IPS-NIHi7 (cell line): ENCODE data around the gene KPTN.
A peak's percentile ranks its signal among the peaks of the same experiment; 100 is the strongest.

Experiments used
- DNase-seq: peaks from one replicate; pipeline ENCODE4 v3.0.0; 2012; ENCODE audit warnings: mixed read lengths; ENCODE audit errors: extremely low spot score

The KPTN gene

GRCh38 chr19:47469719-47470118, 14.3 kb downstream of the KPTN start:
- no peak for DNase-seq

DNA sequence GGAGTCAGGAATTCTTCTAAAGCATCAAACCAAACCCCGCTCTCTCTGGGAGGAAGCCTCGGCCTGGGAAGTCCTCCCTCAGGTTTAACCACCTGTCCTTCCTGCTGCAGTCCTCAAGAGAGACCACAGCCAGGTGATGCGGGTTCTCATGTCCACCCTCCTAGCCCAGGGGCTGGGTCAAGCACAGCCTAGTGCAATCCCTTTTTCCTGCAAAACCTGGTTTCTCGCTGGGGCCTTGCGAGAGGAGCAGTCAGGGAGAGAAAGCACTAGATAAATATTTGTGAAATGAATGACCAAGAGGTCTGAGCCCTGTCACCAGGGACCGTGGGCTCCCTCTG, 14.7 kb downstream of the KPTN start:
- DNase-seq, result no peak

DNA sequence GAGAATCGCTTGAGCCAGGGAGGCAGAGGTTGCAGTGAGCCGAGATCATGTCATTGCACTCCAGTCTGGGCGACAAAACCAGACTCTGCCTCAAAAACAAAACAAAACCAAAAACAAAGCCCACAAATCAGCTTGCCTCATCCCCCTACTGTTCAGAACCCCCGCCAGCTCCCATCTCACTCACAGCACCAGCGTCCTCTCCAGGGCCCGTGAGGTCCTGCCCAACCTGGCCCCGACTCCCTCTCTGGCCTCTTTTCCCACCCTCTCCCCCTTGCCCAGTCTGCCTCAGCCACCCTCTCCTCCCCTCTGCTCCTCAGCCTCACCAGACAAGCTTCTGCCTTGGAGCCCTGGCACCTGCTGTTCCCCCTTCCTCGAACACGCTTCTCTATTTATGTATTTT, 16.1 kb downstream of the KPTN start:
- DNase-seq, result no peak

DNA sequence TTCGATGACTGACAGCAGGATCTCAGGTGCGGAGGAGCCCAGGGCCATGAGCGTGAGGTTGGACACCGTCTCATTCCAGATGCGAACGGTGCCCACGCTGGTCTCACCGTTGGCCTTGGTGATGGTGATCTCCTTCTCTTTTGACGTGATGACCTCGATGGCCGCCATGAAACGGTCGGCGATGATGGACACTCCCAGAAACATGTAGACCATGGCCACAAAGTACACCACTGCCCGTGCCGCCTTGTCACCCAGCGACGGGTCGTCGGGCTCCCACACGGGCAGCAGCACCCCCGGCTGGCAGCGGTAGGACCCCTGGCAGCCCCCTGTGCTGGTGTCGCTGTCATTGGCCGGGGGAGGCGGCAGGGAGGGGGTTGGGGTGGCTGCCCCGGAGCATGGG, 18.1 kb downstream of the KPTN start:
- DNase-seq, result no peak

DNA sequence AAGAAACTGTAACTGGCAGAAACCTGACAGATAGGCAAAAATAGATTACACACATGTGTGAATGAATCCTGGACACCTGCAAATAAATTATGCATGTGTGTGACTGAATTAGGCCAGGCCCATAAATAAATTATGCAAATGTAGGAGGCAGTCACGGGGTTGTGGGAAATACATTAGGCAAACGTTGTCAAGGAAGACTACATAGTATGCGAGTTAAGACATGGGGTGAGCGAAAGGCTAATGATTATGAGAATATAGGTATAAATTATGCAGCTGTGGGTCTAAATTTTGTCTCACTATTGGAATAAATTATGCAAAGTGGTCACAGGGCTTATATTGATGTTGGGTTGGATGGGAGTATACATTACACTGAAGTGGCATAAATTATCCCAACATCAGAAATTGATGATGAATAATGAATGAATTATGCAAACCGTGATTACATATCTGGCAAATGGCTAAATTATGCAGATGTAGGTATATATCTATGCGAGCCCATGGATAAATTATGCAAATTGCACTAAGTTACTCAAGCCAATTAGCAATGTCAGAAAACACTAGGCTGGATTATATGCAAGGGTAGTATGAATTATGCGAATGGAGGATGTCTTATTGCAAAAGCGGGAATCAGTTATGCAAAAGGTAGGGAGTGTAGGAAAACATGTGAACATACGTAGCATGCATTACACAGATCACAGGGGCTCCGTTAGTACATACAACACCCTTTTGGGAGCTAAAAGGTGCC, 19.2 kb downstream of the KPTN start:
- no peak for DNase-seq

GRCh38 chr19:47461876-47462275, 22.1 kb downstream of the KPTN start:
- DNase-seq, result no peak

GRCh38 chr19:47459477-47459876, 24.5 kb downstream of the KPTN start:
- no peak for DNase-seq

DNA sequence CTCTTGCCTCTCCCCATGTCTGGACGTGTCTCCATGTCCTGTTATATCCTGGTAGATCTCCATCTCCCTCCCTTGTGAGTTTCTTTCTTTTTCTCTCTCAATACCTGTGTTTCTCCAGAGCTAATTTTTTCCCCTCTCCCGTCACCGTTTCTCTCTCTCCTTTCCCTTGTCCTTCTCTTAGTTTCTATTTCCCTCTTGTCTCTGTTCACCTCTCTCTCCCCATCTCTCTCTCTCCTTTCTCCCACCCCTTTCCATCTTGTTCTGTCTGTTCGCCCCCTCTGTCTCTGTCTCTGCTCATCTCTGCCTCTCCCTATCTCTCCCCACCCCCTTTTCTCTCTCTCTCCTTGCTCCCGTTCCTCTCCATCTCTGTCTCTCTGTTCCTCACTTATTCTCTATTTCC, 25.3 kb downstream of the KPTN start:
- DNase-seq, result no peak

DNA sequence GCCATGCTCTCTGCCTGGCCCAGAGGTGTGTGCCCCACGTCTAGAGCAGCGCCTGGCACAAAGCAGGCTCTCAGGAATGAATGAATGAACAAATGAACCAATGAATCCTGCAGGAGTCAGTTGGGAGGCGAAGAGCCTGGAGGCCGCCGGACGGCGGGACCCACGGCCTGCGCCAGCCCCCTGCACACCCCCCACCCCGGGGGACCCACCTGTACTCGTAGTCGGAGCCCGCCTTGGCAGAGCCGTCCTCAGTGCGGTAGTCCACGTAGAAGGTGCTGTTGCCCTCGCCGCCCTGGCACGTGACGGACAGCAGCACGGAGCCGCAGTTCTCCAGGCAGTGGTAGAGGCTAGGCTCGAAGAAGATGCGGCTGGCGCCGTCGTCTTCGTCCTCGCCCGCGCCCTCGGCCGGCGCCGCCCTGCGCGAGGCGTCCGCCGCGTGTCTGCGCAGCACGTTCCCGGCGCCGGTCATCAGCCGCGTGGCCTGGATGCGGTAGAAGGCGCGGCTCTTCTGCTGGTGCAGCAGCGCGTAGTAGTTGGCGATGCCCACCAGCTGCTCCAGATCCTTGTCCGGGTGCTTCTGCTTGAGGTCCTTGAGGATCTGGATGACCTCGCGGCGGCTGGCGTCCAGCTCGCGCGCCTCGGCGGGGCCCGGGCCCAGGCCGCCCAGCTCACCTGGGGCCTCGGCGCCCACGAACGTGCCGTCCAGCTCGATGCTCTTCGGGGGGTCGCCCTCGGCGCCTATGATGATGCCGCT, 27.1 kb downstream of the KPTN start:
- no peak for DNase-seq

GRCh38 chr19:47450478-47450877, 33.5 kb downstream of the KPTN start:
- DNase-seq, result no peak

DNA sequence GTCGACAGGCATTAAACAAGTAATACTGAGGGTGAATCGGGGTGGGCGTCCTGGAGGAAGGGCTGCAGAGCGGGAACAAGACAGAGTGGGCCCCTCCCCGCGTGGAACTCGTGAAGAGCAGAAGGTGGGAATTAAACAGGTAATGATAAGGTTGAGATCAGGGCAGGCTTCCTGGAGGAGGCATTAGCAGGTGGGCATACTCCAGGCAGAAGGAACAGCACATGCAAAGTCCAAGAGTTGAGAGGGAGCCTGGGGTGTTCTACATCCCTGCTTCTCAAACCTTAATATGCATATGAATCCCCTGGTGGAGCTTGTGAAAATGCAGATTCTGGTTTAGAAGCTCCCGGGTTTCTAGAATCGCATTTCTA, 35.7 kb downstream of the KPTN start:
- DNase-seq, result no peak

DNA sequence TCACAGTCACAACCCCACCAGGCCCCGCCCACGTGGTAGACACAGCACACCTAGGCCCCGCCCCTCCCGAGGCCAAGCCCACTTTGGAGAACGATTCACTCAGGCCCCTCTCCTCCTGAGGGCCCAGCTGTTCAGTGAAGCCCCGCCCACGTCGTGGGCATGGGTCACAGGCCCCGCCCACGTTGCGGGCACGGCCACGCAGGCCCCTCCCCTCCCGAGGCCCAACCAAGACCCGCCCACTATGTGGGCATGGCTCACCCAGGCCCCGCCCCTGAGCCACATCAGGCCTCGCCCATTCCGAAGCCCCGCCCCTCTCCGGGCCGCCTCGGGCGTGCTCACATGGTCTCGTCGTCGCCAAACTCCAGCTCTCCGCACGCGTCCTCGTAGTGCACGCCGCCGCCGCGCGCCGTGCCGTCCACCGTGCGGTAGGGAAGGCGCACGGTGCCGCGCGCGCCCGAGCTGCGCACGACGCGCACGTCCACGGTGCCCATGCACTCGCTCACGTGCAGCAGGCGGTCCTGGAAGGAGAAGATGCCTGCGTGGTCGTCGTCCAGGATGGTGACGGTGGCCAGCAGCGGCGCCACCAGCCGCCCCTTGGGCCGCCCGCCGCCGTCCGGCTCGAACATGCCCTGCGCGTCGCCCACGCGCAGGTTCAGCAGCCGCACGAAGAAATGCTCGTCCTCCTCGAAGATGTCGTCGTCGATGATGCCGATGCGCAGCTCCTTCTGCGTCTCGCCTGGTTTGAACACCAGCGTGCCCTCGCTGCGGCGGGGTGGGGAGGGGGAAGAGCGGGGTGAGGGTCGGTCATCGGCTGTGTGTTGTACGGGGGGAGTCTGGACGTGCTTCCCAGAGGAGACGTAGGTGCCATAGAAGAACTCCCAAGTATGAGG, 36.3 kb downstream of the KPTN start:
- peak; percentile 88 for DNase-seq

DNA sequence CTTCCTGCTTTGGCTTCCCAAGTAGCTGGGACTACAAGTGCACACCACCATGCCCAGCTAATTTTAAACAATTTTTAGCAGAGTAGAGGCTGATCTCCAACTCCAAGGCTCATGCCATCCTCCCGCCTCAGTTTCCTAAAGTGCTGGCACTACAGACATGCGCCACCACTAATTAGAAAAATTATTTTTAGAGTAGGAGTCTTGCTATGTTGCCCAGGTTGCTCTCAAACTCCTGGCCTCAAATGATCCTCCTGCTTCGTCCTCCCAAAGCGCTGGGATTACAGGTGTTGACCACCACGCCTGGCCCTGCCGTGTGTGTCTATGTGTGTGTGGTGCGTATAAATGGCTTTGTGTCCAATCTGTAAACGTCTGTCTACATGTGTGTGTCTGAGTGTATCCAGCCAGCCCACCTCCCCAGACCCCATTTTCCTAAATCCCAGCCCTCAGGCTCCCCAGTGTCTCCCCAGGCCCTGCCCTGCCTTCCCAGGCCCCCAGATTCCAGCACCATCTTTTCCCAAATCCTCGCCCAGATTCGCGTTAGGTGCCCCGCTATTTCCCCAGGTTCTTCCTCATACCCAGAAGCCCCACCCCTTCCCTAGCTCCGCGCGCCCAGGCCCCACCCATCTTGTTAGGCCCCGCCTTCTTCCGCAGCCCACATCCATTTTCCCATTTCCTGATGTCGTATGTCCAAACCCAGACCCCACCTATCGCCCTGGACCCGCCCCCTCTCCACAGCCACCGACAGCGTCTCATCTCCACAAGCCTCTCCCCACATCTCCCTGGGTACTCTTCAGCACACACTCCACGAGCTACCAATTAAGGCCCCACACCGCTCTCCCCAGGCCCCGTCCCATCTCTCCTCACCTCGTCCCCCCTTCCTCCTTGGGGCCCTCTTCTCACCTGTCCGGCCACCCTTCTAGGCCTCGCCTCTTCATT, 37.2 kb downstream of the KPTN start:
- peak; percentile 80 for DNase-seq

GRCh38 chr19:47445937-47446402, 38.0 kb downstream of the KPTN start:
- peak; percentile 66 for DNase-seq

GRCh38 chr19:47445527-47445926, 38.5 kb downstream of the KPTN start:
- DNase-seq, result no peak

GRCh38 chr19:47444388-47444821, 39.6 kb downstream of the KPTN start:
- peak; percentile 60 for DNase-seq

- no peak for DNase-seq
Observed at GRCh38 chr19:47443331-47443730, 40.7 kb downstream of the KPTN start.

GRCh38 chr19:47438793-47439220, 45.2 kb downstream of the KPTN start:
- DNase-seq, result no peak

DNA sequence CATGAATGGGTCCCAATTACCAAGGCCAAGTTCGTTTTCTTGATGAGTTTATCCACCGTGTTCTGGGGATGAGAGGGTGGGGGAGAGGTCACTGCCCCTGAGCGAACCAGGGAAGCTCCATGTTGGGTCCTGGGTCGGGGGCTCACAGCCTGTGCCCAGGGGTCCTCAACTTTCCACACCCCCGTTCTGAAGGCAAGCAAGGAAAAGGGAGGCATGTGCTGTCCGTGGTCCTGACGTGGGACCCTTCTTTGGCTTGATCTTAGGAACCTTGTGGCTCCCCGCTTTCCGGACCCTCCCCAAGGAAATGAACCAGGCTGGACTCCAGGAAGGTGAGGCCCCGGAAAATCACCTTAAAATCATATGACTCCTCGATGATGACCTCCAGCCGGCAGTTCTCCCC, 46.5 kb downstream of the KPTN start:
- no peak for DNase-seq

- peak; percentile 81 for DNase-seq
Observed at GRCh38 chr19:47436712-47437401, 47.2 kb downstream of the KPTN start.
